ENCODE results near the gene KIAA1958.

GRCh38 chr9:112548836-112549595 is 62.4 kb downstream of the KIAA1958 start:
- TF ChIP-seq RAD21 (IDR thresholded peaks at IDR 0.05; ENCODE audit: low read depth) (no peak), EP300 (IDR thresholded peaks at IDR 0.05; ENCODE audit: borderline replicate concordance) (no peak), TAF1 (IDR thresholded peaks at IDR 0.05; ENCODE audit: low read depth) (no peak), ZBTB7A (IDR thresholded peaks at IDR 0.05; ENCODE audit: low read depth) (no peak), NFIC (IDR thresholded peaks at IDR 0.05) (no peak), EGR1 (IDR thresholded peaks at IDR 0.05) (no peak), CREB1 (IDR thresholded peaks at IDR 0.05; ENCODE audit: low read depth) (no peak), FOXM1 (IDR thresholded peaks at IDR 0.05; ENCODE audit: borderline replicate concordance, low read depth) (no peak), MAX (IDR thresholded peaks at IDR 0.05) (no peak), CEBPB (IDR thresholded peaks at IDR 0.05) (no peak)

Measured in Ishikawa (cell line).